ENCODE data around the gene LDLRAD4.

- TF ChIP-seq CTCF (IDR thresholded peaks at IDR 0.05) = no peak
- no peak for TF ChIP-seq POLR2AphosphoS5 (IDR thresholded peaks at IDR 0.05)
Observed at GRCh38 chr18:13633700-13634099, 415.1 kb downstream of the LDLRAD4 start.

Measured in stomach (tissue), 4 donors.